SH-SY5Y (cell line): ENCODE data around the gene ACO2.

Source experiments
- GATA2 ChIP-seq: IDR thresholded peaks from 2 replicates; pipeline ENCODE4 v1.6.1; 2011; ENCODE audit warnings: mild to moderate bottlenecking, low read depth, low read length
- GATA3 ChIP-seq: IDR thresholded peaks from 2 replicates; pipeline ENCODE4 v1.6.1; 2011; ENCODE audit warnings: low read depth, mild to moderate bottlenecking, low read length, moderate library complexity

DNA sequence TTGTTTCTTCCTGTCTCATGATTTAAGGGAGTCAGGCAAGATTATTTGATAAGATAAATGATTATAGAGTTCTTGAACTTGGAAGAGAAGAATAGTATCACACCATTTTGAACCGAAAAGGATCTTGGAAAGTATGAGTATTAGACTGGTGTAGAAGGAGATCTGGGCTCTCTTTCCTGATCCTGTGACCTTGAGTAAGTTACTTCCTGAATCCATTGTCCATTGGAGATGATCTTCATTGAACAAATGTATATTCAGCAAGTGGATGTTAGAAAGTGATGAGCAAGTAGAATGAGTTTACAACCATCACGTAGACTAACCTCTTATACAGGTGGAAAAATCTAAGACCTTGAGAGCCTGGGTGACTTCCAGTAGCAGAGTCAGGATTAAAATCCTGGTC, 2.0 kb downstream of the ACO2 start:
- no peak for TF ChIP-seq GATA3
- TF ChIP-seq GATA2: no peak
